Measurements from ENCODE around the gene METTL24. TPM values are rescaled to one million over a fixed set of nuclear protein-coding genes. Genes with fewer than 3 reads are reported as not detected.

METTL24 gene
- total and polyA plus RNA-seq, 2 of the 13 experiments (the other 11 are each of a cell fraction or from before 2014, with no cell fraction given) = not detected

- intact Hi-C loops (cut with micrococcal nuclease; ENCODE audit: unreplicated experiment) (loop anchor here (1.0 to 2.0 kb wide), 4 partner anchors 88 to 685 kb away; no protein-coding TSS in a partner anchor), in situ Hi-C loops (cut with HindIII; ENCODE audit: extremely low pct_ligation_motif_present, low pct_unique_long_range_greater_than_20kb) (loop anchor here (10.0 to 25.0 kb wide), 4 partner anchors 216 to 853 kb away; partner anchors contain the start of gene WASF1)
- Histone ChIP-seq H4K20me1 (ENCODE audit: insufficient read depth, low read length) (no peaks in the 10 kb centered on the region), H3K27ac (ENCODE audit: extremely low read length, insufficient read depth, low read length) (no peak overlapping the region), H2AFZ (ENCODE audit: low read length) (no peak overlapping the region), H3K9ac (ENCODE audit: insufficient read depth, low read depth, low read length) (no peak overlapping the region), H3K4me2 (ENCODE audit: low read depth, low read length) (no peak overlapping the region), H3K4me3 (replicated peaks in 1 of 3; ENCODE audit: insufficient read depth in 1 of 3, low read depth in 2 of 3, low read length in 3 of 3) (no peak overlapping the region), H3K9me3 (ENCODE audit: low read length) (no peaks in the 10 kb centered on the region), H3K27me3 (ENCODE audit: control insufficient read depth in 1 of 2, insufficient read depth in 2 of 2, low read length in 2 of 2) (no peaks in the 10 kb centered on the region), H3K79me2 (ENCODE audit: insufficient read depth, low read length) (no peaks in the 10 kb centered on the region), H3K4me1 (ENCODE audit: insufficient read depth, low read length) (peaks cover 40% of the 10 kb centered on the region), H3K36me3 (replicated peaks in 1 of 2; ENCODE audit: control insufficient read depth in 1 of 2, insufficient read depth in 2 of 2, low read length in 2 of 2) (no peaks in the 10 kb centered on the region)
- ChIA-PET CTCF (ENCODE audit: low intra/inter-chr PET ratio, low total read pairs) (interaction anchor here (0.8 to 3.4 kb wide), 5 partner anchors 86 to 862 kb away, joined by 3 to 23 read pairs (median 6); partner anchors contain the start of gene WASF1), POLR2A (no interaction called here)
- FAIRE-seq (no peak), ATAC-seq (no peak), DNase-seq (ENCODE audit: low spot score) (no peak)
- no TSS peak for BruUV-seq (replicated peaks)
- WGBS (ENCODE audit: low lambda C conversion rate) = 2% methylated on average over 2 of the region's 2 CpGs
- TF ChIP-seq MIER2 (CRISPR knock-in tag; IDR thresholded peaks at IDR 0.05) = no peak
- TF ChIP-seq YY1 (IDR thresholded peaks at IDR 0.05; ENCODE audit: insufficient read depth, insufficient replicate concordance, low read depth, low read length) = no peak
- no peak for TF ChIP-seq HBP1 (CRISPR knock-in tag; IDR thresholded peaks at IDR 0.05; ENCODE audit: low read depth)
- TF ChIP-seq ADNP (CRISPR knock-in tag; IDR thresholded peaks at IDR 0.05) = no peak
- TF ChIP-seq RBAK (CRISPR knock-in tag; IDR thresholded peaks at IDR 0.05) = no peak
- TF ChIP-seq ZNF10 (CRISPR knock-in tag; IDR thresholded peaks at IDR 0.05; ENCODE audit: borderline replicate concordance, low read depth) = no peak
- TF ChIP-seq NFIC (IDR thresholded peaks at IDR 0.05; ENCODE audit: low read length) = no peak
- TF ChIP-seq ZNF451 (CRISPR knock-in tag; IDR thresholded peaks at IDR 0.05) = no peak
- TF ChIP-seq HHEX (CRISPR knock-in tag; IDR thresholded peaks at IDR 0.05) = no peak
- no peak for TF ChIP-seq CAMTA2 (CRISPR knock-in tag; IDR thresholded peaks at IDR 0.05; ENCODE audit: borderline replicate concordance)
- TF ChIP-seq ZFYVE20 (CRISPR knock-in tag; IDR thresholded peaks at IDR 0.05; ENCODE audit: borderline replicate concordance, low read depth) = no peak
- no peak for TF ChIP-seq ZFP36 (IDR thresholded peaks at IDR 0.05; ENCODE audit: borderline replicate concordance, low read depth, low read length, partially characterized antibody)
- TF ChIP-seq ZNF564 (CRISPR knock-in tag; IDR thresholded peaks at IDR 0.05) = no peak
- TF ChIP-seq ZNF343 (CRISPR knock-in tag; IDR thresholded peaks at IDR 0.05) = no peak
- TF ChIP-seq RAD21 (CRISPR knock-in tag; IDR thresholded peaks at IDR 0.05) = no peak
- TF ChIP-seq NPAS2 (CRISPR knock-in tag; IDR thresholded peaks at IDR 0.05; ENCODE audit: borderline replicate concordance) = no peak
Measured at GRCh38 chr6:110390404-110390803, 32.3 kb upstream of the METTL24 start.

All from HepG2 (cell line).